ENCODE data around the gene BBS9. TPM values are rescaled to one million over a fixed set of nuclear protein-coding genes. Genes with fewer than 3 reads are reported as not detected.

The BBS9 gene
- total RNA-seq, 1 donor from 2014 or later, result 51.7 TPM

- Histone ChIP-seq H3K27me3 (ENCODE audit: control insufficient read depth in 3 of 3, insufficient read depth in 3 of 3, low read length in 3 of 3) (no peaks in the 10 kb centered on the region), H3K36me3 (ENCODE audit: control insufficient read depth in 3 of 3, insufficient read depth in 3 of 3, low read length in 3 of 3) (no peaks in the 10 kb centered on the region), H3K9ac (ENCODE audit: low read depth in 1 of 3, low read length in 3 of 3) (no peak overlapping the region), H3K4me1 (ENCODE audit: control insufficient read depth in 3 of 3, insufficient read depth in 3 of 3, low read length in 3 of 3) (no peaks in the 10 kb centered on the region), H3K4me3 (ENCODE audit: low read length in 3 of 3) (no peak overlapping the region), H3K27ac (ENCODE audit: low read depth, low read length) (no peak overlapping the region), H3K9me3 (ENCODE audit: control insufficient read depth in 3 of 3, low read length in 3 of 3) (no peaks in the 10 kb centered on the region)
Measured at GRCh38 chr7:33326485-33326848, 197.1 kb downstream of the BBS9 start.

- no peaks in the 10 kb centered on the region for H3K36me3 ChIP-seq (ENCODE audit: control insufficient read depth in 3 of 3, insufficient read depth in 3 of 3, low read length in 3 of 3)
- no peaks in the 10 kb centered on the region for H3K4me1 ChIP-seq (ENCODE audit: control insufficient read depth in 3 of 3, insufficient read depth in 3 of 3, low read length in 3 of 3)
- no peak overlapping the region for H3K9ac ChIP-seq (ENCODE audit: low read depth in 1 of 3, low read length in 3 of 3)
- H3K9me3 ChIP-seq (ENCODE audit: control insufficient read depth in 3 of 3, low read length in 3 of 3), result no peaks in the 10 kb centered on the region
- no peak overlapping the region for H3K4me3 ChIP-seq (ENCODE audit: low read length in 3 of 3)
- H3K27ac ChIP-seq (ENCODE audit: low read depth, low read length), result no peak overlapping the region
- H3K27me3 ChIP-seq (ENCODE audit: control insufficient read depth in 3 of 3, insufficient read depth in 3 of 3, low read length in 3 of 3), result no peaks in the 10 kb centered on the region
Measured at GRCh38 chr7:33327427-33327826, 198.1 kb downstream of the BBS9 start.

- H3K36me3 ChIP-seq (ENCODE audit: control insufficient read depth in 3 of 3, insufficient read depth in 3 of 3, low read length in 3 of 3), result no peaks in the 10 kb centered on the region
- no peaks in the 10 kb centered on the region for H3K9me3 ChIP-seq (ENCODE audit: control insufficient read depth in 3 of 3, low read length in 3 of 3)
- no peaks in the 10 kb centered on the region for H3K27me3 ChIP-seq (ENCODE audit: control insufficient read depth in 3 of 3, insufficient read depth in 3 of 3, low read length in 3 of 3)
- no peaks in the 10 kb centered on the region for H3K4me1 ChIP-seq (ENCODE audit: control insufficient read depth in 3 of 3, insufficient read depth in 3 of 3, low read length in 3 of 3)
- H3K27ac ChIP-seq (ENCODE audit: low read depth, low read length), result no peak overlapping the region
- no peak overlapping the region for H3K9ac ChIP-seq (ENCODE audit: low read depth in 1 of 3, low read length in 3 of 3)
- H3K4me3 ChIP-seq (ENCODE audit: low read length in 3 of 3), result no peak overlapping the region
Measured at GRCh38 chr7:33334349-33334748, 205.0 kb downstream of the BBS9 start.

GRCh38 chr7:33336820-33337219, 207.5 kb downstream of the BBS9 start:
- no peak overlapping the region for H3K27ac ChIP-seq (ENCODE audit: low read depth, low read length)
- H3K4me3 ChIP-seq (ENCODE audit: low read length in 3 of 3), result no peak overlapping the region
- no peaks in the 10 kb centered on the region for H3K9me3 ChIP-seq (ENCODE audit: control insufficient read depth in 3 of 3, low read length in 3 of 3)
- no peaks in the 10 kb centered on the region for H3K27me3 ChIP-seq (ENCODE audit: control insufficient read depth in 3 of 3, insufficient read depth in 3 of 3, low read length in 3 of 3)
- no peaks in the 10 kb centered on the region for H3K4me1 ChIP-seq (ENCODE audit: control insufficient read depth in 3 of 3, insufficient read depth in 3 of 3, low read length in 3 of 3)
- H3K36me3 ChIP-seq (ENCODE audit: control insufficient read depth in 3 of 3, insufficient read depth in 3 of 3, low read length in 3 of 3), result no peaks in the 10 kb centered on the region
- no peak overlapping the region for H3K9ac ChIP-seq (ENCODE audit: low read depth in 1 of 3, low read length in 3 of 3)

- Histone ChIP-seq H3K9me3 (ENCODE audit: control insufficient read depth in 3 of 3, low read length in 3 of 3) (no peaks in the 10 kb centered on the region), H3K9ac (ENCODE audit: low read depth in 1 of 3, low read length in 3 of 3) (no peak overlapping the region), H3K27ac (ENCODE audit: low read depth, low read length) (no peak overlapping the region), H3K27me3 (ENCODE audit: control insufficient read depth in 3 of 3, insufficient read depth in 3 of 3, low read length in 3 of 3) (no peaks in the 10 kb centered on the region), H3K4me1 (ENCODE audit: control insufficient read depth in 3 of 3, insufficient read depth in 3 of 3, low read length in 3 of 3) (no peaks in the 10 kb centered on the region), H3K4me3 (ENCODE audit: low read length in 3 of 3) (no peak overlapping the region), H3K36me3 (ENCODE audit: control insufficient read depth in 3 of 3, insufficient read depth in 3 of 3, low read length in 3 of 3) (no peaks in the 10 kb centered on the region)
Measured at GRCh38 chr7:33339074-33339790, 209.9 kb downstream of the BBS9 start.

GRCh38 chr7:33346055-33346454, 216.7 kb downstream of the BBS9 start:
- H3K27me3 ChIP-seq (ENCODE audit: control insufficient read depth in 3 of 3, insufficient read depth in 3 of 3, low read length in 3 of 3), result no peaks in the 10 kb centered on the region
- no peaks in the 10 kb centered on the region for H3K4me1 ChIP-seq (ENCODE audit: control insufficient read depth in 3 of 3, insufficient read depth in 3 of 3, low read length in 3 of 3)
- peaks cover 0 to 3% (median 0%) of the 10 kb centered on the region in 3 donors for H3K36me3 ChIP-seq (ENCODE audit: control insufficient read depth in 3 of 3, insufficient read depth in 3 of 3, low read length in 3 of 3)
- no peak overlapping the region for H3K9ac ChIP-seq (ENCODE audit: low read depth in 1 of 3, low read length in 3 of 3)
- no peak overlapping the region for H3K4me3 ChIP-seq (ENCODE audit: low read length in 3 of 3)
- H3K9me3 ChIP-seq (ENCODE audit: control insufficient read depth in 3 of 3, low read length in 3 of 3), result no peaks in the 10 kb centered on the region
- H3K27ac ChIP-seq (ENCODE audit: low read depth, low read length), result no peak overlapping the region

GRCh38 chr7:33350577-33350976, 221.2 kb downstream of the BBS9 start:
- no peak overlapping the region for H3K4me3 ChIP-seq (ENCODE audit: low read length in 3 of 3)
- no peak overlapping the region for H3K27ac ChIP-seq (ENCODE audit: low read depth, low read length)
- no peaks in the 10 kb centered on the region for H3K27me3 ChIP-seq (ENCODE audit: control insufficient read depth in 3 of 3, insufficient read depth in 3 of 3, low read length in 3 of 3)
- no peaks in the 10 kb centered on the region for H3K4me1 ChIP-seq (ENCODE audit: control insufficient read depth in 3 of 3, insufficient read depth in 3 of 3, low read length in 3 of 3)
- no peaks in the 10 kb centered on the region for H3K9me3 ChIP-seq (ENCODE audit: control insufficient read depth in 3 of 3, low read length in 3 of 3)
- H3K36me3 ChIP-seq (ENCODE audit: control insufficient read depth in 3 of 3, insufficient read depth in 3 of 3, low read length in 3 of 3), result peaks cover 0 to 3% (median 0%) of the 10 kb centered on the region in 3 donors
- no peak overlapping the region for H3K9ac ChIP-seq (ENCODE audit: low read depth in 1 of 3, low read length in 3 of 3)

GRCh38 chr7:33351709-33352108, 222.3 kb downstream of the BBS9 start:
- H3K27me3 ChIP-seq (ENCODE audit: control insufficient read depth in 3 of 3, insufficient read depth in 3 of 3, low read length in 3 of 3), result no peaks in the 10 kb centered on the region
- H3K4me3 ChIP-seq (ENCODE audit: low read length in 3 of 3), result no peak overlapping the region
- H3K27ac ChIP-seq (ENCODE audit: low read depth, low read length), result no peak overlapping the region
- no peak overlapping the region for H3K9ac ChIP-seq (ENCODE audit: low read depth in 1 of 3, low read length in 3 of 3)
- H3K36me3 ChIP-seq (ENCODE audit: control insufficient read depth in 3 of 3, insufficient read depth in 3 of 3, low read length in 3 of 3), result peaks cover 0 to 3% (median 0%) of the 10 kb centered on the region in 3 donors
- no peaks in the 10 kb centered on the region for H3K9me3 ChIP-seq (ENCODE audit: control insufficient read depth in 3 of 3, low read length in 3 of 3)
- H3K4me1 ChIP-seq (ENCODE audit: control insufficient read depth in 3 of 3, insufficient read depth in 3 of 3, low read length in 3 of 3), result no peaks in the 10 kb centered on the region

GRCh38 chr7:33354201-33354600, 224.8 kb downstream of the BBS9 start:
- Histone ChIP-seq H3K27me3 (ENCODE audit: control insufficient read depth in 3 of 3, insufficient read depth in 3 of 3, low read length in 3 of 3) (no peaks in the 10 kb centered on the region), H3K4me3 (ENCODE audit: low read length in 3 of 3) (no peak overlapping the region), H3K9me3 (ENCODE audit: control insufficient read depth in 3 of 3, low read length in 3 of 3) (no peaks in the 10 kb centered on the region), H3K36me3 (ENCODE audit: control insufficient read depth in 3 of 3, insufficient read depth in 3 of 3, low read length in 3 of 3) (peaks cover 0 to 3% (median 0%) of the 10 kb centered on the region in 3 donors), H3K4me1 (ENCODE audit: control insufficient read depth in 3 of 3, insufficient read depth in 3 of 3, low read length in 3 of 3) (no peaks in the 10 kb centered on the region), H3K9ac (ENCODE audit: low read depth in 1 of 3, low read length in 3 of 3) (no peak overlapping the region), H3K27ac (ENCODE audit: low read depth, low read length) (no peak overlapping the region)

GRCh38 chr7:33355386-33355785, 226.0 kb downstream of the BBS9 start:
- H3K27me3 ChIP-seq (ENCODE audit: control insufficient read depth in 3 of 3, insufficient read depth in 3 of 3, low read length in 3 of 3), result no peaks in the 10 kb centered on the region
- no peak overlapping the region for H3K27ac ChIP-seq (ENCODE audit: low read depth, low read length)
- peaks cover 0 to 2% (median 0%) of the 10 kb centered on the region in 3 donors for H3K36me3 ChIP-seq (ENCODE audit: control insufficient read depth in 3 of 3, insufficient read depth in 3 of 3, low read length in 3 of 3)
- no peaks in the 10 kb centered on the region for H3K4me1 ChIP-seq (ENCODE audit: control insufficient read depth in 3 of 3, insufficient read depth in 3 of 3, low read length in 3 of 3)
- H3K9ac ChIP-seq (ENCODE audit: low read depth in 1 of 3, low read length in 3 of 3), result no peak overlapping the region
- no peaks in the 10 kb centered on the region for H3K9me3 ChIP-seq (ENCODE audit: control insufficient read depth in 3 of 3, low read length in 3 of 3)
- H3K4me3 ChIP-seq (ENCODE audit: low read length in 3 of 3), result no peak overlapping the region
